ENCODE measurements around the gene RYR2. TPM values are rescaled to one million over a fixed set of nuclear protein-coding genes. Genes with fewer than 3 reads are reported as not detected.

Gene RYR2
- total and polyA plus RNA-seq, 8 donors, result 1.6 to 6.9 (median 4.4) TPM

DNA sequence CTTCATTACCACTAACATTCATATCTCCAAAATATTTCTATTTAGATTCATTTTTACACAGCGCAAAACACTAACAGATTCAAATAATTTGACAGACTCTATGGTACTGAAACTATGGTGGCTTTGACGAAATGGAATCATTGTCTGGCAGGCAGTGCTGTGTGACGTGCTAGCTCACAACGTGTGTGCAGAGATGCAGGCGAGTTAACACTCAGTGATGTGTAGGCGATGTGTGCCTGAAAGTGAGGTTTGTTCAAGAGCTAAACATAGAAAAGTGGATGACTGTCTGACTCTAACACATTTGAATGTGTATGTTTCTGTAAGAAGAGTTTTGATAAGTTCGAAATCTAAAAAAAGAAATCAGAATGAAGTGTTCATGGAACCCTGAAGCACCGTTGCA, 97.7 kb downstream of the RYR2 start:
- WGBS, 2 donors, result 60 to 78% methylated on average over 8 of the region's 8 CpGs
- intact Hi-C loops (cut with DNase I), result no loop called here
- ATAC-seq, result no peak

GRCh38 chr1:237140986-237141385, 99.0 kb downstream of the RYR2 start:
- FAIRE-seq (no peak), ATAC-seq (no peak), DNase-seq (no peak)
- Histone ChIP-seq H3K4me3 (no peak overlapping the region), H3K36me3 (no peaks in the 10 kb centered on the region), H3K4me1 (no peaks in the 10 kb centered on the region), H3K9me3 (no peaks in the 10 kb centered on the region), H3K27me3 (no peaks in the 10 kb centered on the region), H3K27ac (no peak overlapping the region)
- 67 to 78% methylated on average over 1 of the region's 1 CpG for WGBS, 2 donors
- intact Hi-C loops (cut with DNase I), result no loop called here
- TF ChIP-seq, protein P1, sequence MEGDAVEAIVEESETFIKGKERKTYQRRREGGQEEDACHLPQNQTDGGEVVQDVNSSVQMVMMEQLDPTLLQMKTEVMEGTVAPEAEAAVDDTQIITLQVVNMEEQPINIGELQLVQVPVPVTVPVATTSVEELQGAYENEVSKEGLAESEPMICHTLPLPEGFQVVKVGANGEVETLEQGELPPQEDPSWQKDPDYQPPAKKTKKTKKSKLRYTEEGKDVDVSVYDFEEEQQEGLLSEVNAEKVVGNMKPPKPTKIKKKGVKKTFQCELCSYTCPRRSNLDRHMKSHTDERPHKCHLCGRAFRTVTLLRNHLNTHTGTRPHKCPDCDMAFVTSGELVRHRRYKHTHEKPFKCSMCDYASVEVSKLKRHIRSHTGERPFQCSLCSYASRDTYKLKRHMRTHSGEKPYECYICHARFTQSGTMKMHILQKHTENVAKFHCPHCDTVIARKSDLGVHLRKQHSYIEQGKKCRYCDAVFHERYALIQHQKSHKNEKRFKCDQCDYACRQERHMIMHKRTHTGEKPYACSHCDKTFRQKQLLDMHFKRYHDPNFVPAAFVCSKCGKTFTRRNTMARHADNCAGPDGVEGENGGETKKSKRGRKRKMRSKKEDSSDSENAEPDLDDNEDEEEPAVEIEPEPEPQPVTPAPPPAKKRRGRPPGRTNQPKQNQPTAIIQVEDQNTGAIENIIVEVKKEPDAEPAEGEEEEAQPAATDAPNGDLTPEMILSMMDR (IDR thresholded peaks at IDR 0.05), result no peak

More for the DNA sequence above, 97.7 kb downstream of the RYR2 start:
- Histone ChIP-seq H3K36me3 (no peaks in the 10 kb centered on the region), H3K27me3 (no peaks in the 10 kb centered on the region), H3K27ac (no peak overlapping the region), H3K4me3 (no peak overlapping the region), H3K9me3 (no peaks in the 10 kb centered on the region), H3K4me1 (no peaks in the 10 kb centered on the region)
- TF ChIP-seq, protein P1 (IDR thresholded peaks at IDR 0.05), result no peak
- FAIRE-seq (no peak), DNase-seq (no peak)

- Histone ChIP-seq H3K27me3 (no peaks in the 10 kb centered on the region), H3K4me3 (no peak overlapping the region), H3K27ac (no peak overlapping the region), H3K4me1 (no peaks in the 10 kb centered on the region), H3K36me3 (no peaks in the 10 kb centered on the region), H3K9me3 (no peaks in the 10 kb centered on the region)
- 80 to 85% methylated on average over 5 of the region's 5 CpGs for WGBS, 2 donors
- DNase-seq (no peak), ATAC-seq (no peak), FAIRE-seq (no peak)
- TF ChIP-seq, protein P1 (IDR thresholded peaks at IDR 0.05), result no peak
- intact Hi-C loops (cut with DNase I), result no loop called here
Measured at GRCh38 chr1:237141502-237141901, 99.5 kb downstream of the RYR2 start.

DNA sequence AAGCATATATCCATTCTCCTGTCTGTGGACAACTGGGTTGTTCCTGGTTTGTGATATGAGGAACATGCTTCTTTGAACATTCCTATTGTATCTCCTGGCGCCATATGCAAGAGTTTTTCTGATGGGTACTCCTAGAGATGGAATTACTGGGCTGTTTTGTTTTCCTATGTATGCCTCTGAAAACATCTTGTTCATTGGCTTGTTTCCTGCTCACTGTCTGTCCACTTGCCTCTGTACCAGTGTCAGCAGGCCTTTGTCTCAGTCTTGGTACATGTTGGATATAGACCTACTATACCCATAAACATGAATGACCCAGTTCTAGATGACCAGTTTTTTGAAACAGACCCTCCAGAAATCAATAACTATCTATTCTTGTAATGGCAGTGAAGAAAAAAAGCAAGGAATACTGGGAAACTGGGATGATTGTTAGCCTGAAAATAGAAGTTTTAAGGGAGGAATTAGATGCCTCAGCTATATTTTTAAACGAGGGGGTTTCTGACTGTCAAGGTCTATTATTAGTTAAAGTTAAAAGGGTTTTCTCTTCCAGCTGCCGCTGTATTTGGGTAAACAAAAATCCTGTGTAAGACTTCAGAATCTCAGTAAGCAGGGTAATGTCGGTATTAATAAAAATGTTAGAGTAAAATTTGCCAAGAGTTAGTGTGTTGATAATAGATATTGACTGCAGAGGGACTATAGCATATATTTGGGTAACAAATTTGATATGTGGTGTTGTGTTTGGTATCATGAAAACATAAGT, 103.6 kb downstream of the RYR2 start:
- no peaks in the 10 kb centered on the region for H3K4me1 ChIP-seq
- TF ChIP-seq, protein P1 (IDR thresholded peaks at IDR 0.05), result no peak
- no peaks in the 10 kb centered on the region for H3K9me3 ChIP-seq
- DNase-seq (no peak), FAIRE-seq (no peak), ATAC-seq (no peak)
- intact Hi-C loops (cut with DNase I), result no loop called here
- H3K27me3 ChIP-seq, result no peaks in the 10 kb centered on the region
- WGBS, 2 donors, result 55 to 60% methylated on average over 4 of the region's 4 CpGs
- H3K4me3 ChIP-seq, result no peak overlapping the region
- no peaks in the 10 kb centered on the region for H3K36me3 ChIP-seq
- no peak overlapping the region for H3K27ac ChIP-seq

GRCh38 chr1:237146241-237146640, 104.3 kb downstream of the RYR2 start:
- 28 to 32% methylated on average over 7 of the region's 7 CpGs for WGBS, 2 donors

More at GRCh38 chr1:237146241-237146640, 104.3 kb downstream of the RYR2 start:
- intact Hi-C loops (cut with DNase I), result no loop called here
- H3K27ac ChIP-seq, result no peak overlapping the region
- H3K9me3 ChIP-seq, result no peaks in the 10 kb centered on the region
- FAIRE-seq (no peak), ATAC-seq (peak in 1 of 4 donors; percentile 24), DNase-seq (no peak)
- TF ChIP-seq, protein P1 (IDR thresholded peaks at IDR 0.05), result no peak
- H3K4me3 ChIP-seq, result no peak overlapping the region
- no peaks in the 10 kb centered on the region for H3K27me3 ChIP-seq
- no peaks in the 10 kb centered on the region for H3K36me3 ChIP-seq
- no peaks in the 10 kb centered on the region for H3K4me1 ChIP-seq

Data from pancreas (tissue), 10 donors.